HG03460 (cell line): ENCODE results near the gene PLEK2.
"Not testable (repeated sequence)": the region's sequence is repeated elsewhere in the genome, so short reads cannot be mapped to it uniquely, and the experiment has no call there.

Experiments used
- ATAC-seq: cut with Tn5 transposase; IDR thresholded peaks from one replicate; pipeline ENCODE4 v1.9.1; 2021; ENCODE audit not compliant: unreplicated experiment

The PLEK2 gene

DNA sequence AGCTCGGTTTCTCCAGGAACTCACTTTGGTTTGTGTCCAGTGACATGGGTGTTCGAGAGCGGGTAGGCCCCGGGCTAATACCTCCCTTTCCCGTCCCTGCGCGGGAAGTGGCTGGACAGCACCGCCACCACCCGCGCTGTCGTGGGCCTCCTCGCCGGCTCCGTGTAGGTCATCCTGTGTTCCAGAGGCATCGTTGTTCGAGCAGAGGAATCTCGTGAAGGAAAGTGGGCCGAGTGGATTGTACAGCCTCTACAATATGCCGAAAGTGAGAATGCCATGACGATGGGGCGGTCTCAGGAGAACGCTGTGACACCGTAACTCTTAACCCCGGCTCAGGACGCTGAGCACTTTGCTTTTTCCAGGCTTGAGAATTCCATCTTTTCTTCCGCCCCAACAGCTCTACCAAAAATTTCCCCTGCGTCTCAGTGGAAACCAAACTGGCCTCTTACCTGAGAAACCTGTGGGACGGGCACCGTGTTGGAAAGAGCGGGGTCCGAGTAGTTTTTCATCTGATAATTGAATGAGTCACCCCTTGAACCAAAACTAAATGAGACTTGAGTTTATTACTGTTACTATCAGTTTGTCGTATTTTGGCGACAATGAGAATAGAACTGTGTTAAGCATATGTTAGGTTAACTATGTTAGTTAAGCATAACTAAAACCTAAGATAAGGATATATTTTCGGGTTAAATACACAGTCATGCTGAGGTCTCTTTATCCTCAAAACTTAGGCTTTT lies 51.3 kb downstream of the PLEK2 start:
- ATAC-seq = peak; percentile 20

DNA sequence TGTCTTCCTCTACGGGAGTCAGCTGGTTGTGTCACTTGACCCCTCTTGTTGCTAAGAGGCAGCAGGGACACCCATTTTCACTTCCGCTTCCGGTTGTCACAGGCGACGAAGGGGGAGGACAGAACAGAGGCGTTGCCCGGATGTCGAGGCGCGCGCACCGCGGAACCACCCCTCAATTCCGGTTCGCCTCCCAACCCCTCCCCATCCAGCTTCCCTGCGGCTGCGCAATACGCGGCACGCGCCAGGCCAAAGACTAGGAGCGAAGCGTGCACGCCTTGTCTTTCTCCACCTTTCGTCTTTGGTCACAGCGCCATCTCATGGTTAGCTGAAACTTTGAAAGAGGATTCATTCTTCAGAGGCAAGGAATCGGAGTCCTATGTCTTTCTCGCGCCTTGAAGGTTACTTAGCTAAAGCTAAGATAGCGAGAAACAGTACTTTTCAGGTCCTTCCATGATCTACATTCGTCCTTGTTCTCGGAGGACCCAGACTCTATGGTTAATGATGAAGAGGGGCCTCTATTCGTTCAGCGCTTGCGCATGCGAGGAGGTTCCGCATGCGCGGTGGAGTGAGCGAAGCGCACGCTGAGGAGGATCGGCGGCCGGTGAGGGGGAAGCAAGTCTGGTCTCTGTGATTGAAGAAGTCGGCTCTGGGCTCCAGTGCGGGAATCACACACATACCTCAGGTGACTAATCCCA lies 52.0 kb downstream of the PLEK2 start, which contains the start of the genes ATP6V1D and EIF2S1:
Gene ATP6V1D (minus strand): TSS at position 30 of the 695 bp plus-strand sequence. CDS start 106 bp downstream, outside the sequence.
Gene EIF2S1 (plus strand): TSS at position 554 of the 695 bp plus-strand sequence. CDS start 4,440 bp downstream, outside the sequence.
- ATAC-seq = peak; percentile 91

DNA sequence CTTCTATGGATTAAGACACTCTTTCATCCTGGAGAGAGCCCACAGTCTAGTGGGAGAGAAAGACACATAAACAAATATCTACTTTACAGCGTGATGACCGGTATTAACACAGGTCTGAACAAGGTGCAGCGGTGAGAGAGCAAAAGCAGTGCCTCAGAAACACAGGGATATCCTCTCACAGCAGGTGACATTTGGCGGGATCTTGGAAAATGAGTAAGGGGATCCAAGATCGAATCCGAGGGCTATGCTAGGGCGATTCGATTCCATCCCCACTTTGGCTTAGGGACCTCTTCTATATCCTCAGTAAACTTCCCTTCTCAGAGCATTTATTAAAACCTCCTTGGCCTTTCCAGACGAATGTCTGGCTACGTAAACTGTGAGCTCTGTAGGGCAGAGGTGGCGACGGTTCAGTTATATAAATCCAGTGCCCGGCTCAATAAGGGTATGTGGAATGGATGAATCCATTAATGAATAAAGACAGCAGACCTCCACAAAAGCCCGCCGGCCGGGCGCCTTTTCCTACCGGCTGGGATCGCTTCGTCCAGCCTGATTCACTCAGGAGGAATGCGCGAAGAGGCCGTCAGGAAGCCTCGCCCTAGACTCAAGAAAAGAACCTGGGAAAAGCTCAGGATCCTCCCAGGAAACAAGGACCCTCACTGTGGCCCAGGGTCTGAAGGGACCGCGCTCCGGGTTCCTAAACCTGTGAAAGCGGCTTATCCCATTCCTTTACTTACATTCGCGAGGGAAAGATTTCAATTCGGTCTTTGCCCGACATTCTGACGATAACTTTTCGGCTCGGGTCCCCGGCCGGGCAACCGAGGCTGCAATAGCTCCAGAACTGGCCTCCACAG lies 52.8 kb downstream of the PLEK2 start:
- ATAC-seq = no peak

DNA sequence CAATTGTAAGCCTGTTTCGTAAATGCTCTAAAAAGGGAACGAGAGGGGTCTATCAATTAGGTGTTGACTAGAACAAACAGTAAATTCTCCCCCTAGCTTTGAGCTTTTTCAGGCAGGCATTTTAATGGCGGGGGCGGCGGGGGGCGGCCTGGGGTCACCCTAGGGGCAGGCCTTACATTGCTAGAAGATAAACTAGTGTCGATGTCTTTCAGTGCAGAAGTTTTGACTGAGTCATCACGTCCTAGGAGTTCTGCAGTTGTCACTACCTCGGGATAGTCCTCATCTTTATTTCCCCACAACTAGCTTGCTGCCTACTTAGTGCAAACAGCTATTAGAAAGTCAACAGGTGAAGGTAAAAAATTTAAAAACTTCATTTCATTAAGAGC lies 54.0 kb downstream of the PLEK2 start:
- ATAC-seq = no peak

DNA sequence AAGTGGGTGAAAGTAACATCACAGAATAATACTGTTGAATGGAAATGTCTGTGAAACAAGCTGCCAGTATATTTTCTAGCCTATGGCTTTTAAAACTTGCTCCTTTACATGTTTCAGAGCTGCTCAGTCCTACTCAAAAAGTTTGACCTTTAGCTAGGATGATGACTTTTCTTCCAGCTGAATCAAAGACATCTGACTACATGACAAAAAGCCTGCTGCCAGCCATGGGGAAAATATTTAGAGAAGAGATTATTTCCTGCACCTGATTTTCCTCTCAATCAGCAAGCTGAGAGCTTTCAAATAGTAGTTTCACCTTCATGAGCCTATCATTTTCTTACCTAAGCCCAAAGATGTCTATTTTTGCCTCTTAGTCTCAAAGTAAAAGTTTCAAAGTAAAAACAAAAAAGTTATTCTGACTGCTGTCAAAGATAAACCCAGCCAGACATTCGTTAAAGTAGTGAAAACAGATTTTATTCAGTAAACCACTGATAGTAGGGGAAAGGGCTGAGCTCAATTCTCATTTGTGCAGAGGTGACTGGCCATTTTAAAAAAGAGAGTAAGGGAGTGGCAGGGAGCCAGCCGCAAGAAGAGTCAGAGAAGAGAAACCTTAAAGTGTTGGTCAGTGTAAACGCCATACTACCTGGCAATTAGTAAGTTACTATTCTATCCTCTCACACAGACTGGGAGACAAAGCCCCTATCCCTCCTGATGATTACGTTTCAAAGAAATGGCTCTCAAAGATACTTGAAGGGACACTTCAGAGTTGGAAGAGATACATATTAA lies 54.6 kb downstream of the PLEK2 start:
- no peak for ATAC-seq

DNA sequence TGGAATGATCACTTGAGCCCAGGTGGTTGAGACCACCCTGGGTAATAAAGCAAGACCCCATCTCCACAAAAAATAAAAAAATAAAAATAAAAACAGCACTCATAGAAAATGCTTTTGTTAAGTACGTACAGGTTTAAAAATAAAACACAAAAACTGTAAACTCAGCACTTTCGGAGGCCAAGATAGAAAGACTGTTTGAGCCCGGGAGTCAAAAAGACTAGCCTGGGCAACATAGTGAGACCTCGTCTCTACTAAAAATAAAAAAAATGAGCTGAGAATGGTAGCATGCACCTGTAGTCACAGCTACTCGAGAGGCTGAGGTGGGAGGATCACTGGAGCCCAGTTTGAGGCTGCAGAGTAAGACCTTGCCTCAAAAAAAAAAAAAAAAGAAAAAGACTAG lies 59.9 kb downstream of the PLEK2 start:
- ATAC-seq = no peak

DNA sequence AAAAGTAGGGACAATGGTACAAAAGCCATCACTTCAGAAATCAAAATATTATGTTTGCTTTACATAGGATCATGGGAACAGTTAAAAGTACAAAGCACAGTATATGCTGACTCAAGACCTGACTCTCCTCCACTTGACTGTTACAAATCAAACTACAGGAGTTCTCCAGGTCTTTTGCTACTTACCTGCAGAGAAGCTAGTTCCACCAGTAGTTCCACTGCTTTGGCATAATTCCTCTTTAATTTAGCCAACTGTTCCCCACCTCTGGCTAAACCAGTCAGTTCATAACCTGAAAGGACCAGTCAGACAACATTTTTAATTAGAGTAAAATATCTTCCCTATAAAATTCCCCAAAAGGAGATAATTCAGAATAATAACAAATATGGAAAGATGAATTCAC lies 66.4 kb downstream of the PLEK2 start:
- ATAC-seq = no peak

DNA sequence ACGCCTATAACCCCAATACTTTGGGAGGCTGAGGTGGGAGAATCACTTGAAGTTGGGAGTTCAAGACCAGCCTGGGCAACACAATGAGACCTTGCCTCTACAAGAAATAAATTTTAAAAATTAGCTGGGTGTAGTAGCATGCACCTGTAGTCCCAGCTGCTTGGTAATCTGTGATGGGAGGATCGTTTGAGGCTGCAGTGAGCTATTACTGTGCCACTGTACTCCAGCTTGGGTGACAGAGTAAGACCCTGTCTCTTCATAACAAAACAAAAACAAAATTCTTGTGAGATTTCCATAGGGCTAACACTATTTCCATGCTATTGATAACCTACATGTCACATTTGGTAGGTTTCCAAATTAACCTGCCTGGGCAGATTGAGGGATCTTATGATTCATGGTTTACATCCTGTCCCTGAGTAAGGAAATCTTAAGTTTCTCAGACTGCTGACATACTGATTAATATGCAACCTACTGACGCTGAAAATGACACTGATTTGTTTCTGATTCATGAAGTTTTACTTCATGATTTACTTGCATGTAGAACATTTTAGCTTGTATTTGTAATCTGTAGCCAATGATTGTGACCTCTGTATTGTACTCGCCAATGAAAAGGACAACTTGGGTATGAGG lies 68.2 kb downstream of the PLEK2 start:
- no peak for ATAC-seq

DNA sequence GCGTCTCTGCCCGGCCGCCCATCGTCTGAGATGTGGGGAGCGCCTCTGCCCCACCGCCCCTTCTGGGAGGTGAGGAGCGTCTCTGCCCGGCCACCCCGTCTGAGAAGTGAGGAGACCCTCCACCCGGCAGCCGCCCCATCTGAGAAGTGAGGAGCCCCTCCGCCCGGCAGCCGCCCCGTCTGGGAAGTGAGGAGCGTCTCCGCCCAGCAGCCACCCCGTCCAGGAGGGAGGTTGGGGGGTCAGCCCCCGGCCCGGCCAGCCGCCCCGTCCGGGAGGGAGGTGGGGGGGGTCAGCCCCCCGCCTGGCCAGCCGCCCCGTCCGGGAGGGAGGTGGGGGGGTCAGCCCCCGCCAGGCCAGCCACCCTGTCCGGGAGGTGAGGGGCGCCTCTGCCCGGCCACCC lies 70.7 kb downstream of the PLEK2 start:
- ATAC-seq = not testable (repeated sequence)
